Measurements from ENCODE around the gene RAB9B.
"Not testable (repeated sequence)": the region's sequence is repeated elsewhere in the genome, so short reads cannot be mapped to it uniquely, and the experiment has no call there.

The RAB9B gene

DNA sequence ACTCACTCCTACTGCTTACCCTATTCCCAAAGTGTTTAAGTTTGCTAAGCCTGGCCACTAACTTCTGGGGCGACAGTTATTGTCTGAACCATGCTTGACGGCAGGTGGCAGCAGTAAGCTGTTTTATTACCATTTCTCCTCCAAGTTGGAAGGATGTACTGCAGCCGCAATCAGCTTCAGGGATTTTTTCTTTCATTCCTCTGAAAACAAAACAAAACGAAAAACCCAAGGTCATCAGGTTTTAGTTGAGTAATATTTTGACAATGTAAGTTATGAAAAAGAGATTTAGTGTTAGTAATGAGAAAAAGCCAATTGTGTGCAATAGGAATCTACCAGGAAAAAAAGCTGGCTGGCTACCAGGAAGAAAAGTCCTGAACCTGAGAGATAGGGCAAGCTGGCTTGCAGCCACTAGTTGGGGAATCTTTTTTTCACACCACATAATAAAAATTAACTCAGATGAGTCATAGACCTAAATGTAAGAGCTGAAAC, 13.2 kb upstream of the RAB9B start:
- H3K4me1 ChIP-seq (ENCODE audit: control insufficient read depth, insufficient read depth, low read length) = peaks cover 13% of the 10 kb centered on the region
- no peak overlapping the region for H3K27ac ChIP-seq (ENCODE audit: low read depth, low read length)
- H3K36me3 ChIP-seq (ENCODE audit: control insufficient read depth, insufficient read depth, low read length) = no peaks in the 10 kb centered on the region
- H3K9ac ChIP-seq (ENCODE audit: low read length) = no peak overlapping the region
- peaks cover 21% of the 10 kb centered on the region; the same call in 1 of the 2 replicates for H3K27me3 ChIP-seq (ENCODE audit: control insufficient read depth, insufficient read depth, low read length)
- no peaks in the 10 kb centered on the region for H3K9me3 ChIP-seq (ENCODE audit: control insufficient read depth, insufficient read depth, low read depth, low read length)
- H3K4me3 ChIP-seq (ENCODE audit: low read depth, low read length) = no peak overlapping the region

DNA sequence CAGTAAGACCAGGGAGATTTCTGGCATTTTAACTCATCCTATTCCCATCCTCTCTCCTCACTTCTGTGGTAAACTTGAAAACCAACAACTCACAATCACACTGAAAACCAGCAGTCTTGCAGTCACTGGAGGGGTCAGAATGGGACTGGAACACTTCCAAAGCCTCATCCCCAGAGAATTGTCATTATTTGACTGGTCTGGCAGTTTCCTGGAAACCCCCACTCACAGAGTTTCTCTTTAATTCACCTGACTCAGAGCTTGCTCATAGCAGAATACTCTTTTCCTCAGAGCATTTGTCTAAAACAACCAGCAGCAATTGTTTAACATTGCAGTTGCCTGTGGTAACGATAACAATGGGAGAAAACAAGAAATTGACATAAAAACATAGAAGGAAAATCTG, 7.3 kb upstream of the RAB9B start:
- Histone ChIP-seq H3K4me1 (ENCODE audit: control insufficient read depth, insufficient read depth, low read length) (no peaks in the 10 kb centered on the region), H3K36me3 (ENCODE audit: control insufficient read depth, insufficient read depth, low read length) (no peaks in the 10 kb centered on the region), H3K9ac (ENCODE audit: low read length) (no peak overlapping the region), H3K27ac (ENCODE audit: low read depth, low read length) (no peak overlapping the region), H3K27me3 (ENCODE audit: control insufficient read depth, insufficient read depth, low read length) (peaks cover 51% of the 10 kb centered on the region), H3K4me3 (ENCODE audit: low read depth, low read length) (no peak overlapping the region), H3K9me3 (ENCODE audit: control insufficient read depth, insufficient read depth, low read depth, low read length) (no peaks in the 10 kb centered on the region)

DNA sequence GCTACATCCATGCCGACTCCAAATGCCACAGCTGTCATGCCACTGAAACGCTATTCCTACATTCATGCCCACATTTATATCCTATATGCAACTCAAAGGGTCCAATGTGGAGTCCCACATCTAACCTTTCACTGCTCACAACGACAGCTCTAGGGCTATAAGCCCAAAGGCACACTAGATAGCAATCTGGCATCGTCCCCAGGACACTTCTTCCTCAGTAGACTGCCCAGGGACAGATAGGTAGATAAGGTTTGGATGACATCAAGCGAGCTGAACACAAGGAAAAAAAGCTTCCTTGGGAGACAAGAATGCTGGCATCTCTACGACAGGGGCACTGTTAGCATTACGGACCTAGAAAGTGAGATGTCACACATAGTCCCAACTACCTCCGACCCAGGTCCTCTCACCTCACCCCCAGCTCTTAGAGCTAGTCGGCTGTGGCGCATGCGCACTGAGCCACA, 685 bp downstream of the RAB9B start:
- Histone ChIP-seq H3K9me3 (ENCODE audit: control insufficient read depth, insufficient read depth, low read depth, low read length) (no peaks in the 10 kb centered on the region), H3K4me1 (ENCODE audit: control insufficient read depth, insufficient read depth, low read length) (no peaks in the 10 kb centered on the region), H3K9ac (ENCODE audit: low read length) (no peak overlapping the region), H3K27ac (ENCODE audit: low read depth, low read length) (no peak overlapping the region), H3K27me3 (ENCODE audit: control insufficient read depth, insufficient read depth, low read length) (peaks cover 71% of the 10 kb centered on the region), H3K4me3 (ENCODE audit: low read depth, low read length) (peak overlapping the region; percentile 71), H3K36me3 (ENCODE audit: control insufficient read depth, insufficient read depth, low read length) (no peaks in the 10 kb centered on the region)

DNA sequence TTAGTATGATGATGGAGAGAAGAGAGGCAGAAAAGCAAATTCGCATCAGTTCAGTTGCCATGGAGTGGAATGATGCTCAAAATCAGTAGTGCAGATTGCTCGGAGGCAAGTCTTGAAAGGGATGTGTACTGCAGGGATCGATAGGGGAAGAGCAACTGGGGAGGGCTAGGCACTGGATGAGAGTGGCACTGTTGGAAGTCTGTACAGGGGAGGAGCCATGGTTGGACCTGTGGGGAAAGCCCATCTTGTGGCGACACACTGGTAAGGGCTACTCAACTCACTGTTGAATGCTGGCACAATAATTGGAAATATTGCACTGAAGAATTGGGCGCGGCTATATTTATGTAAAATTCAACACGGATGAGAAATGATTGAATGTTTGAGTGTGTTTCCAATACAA, 1.2 kb downstream of the RAB9B start:
- H3K27ac ChIP-seq (ENCODE audit: low read depth, low read length) = no peak overlapping the region
- no peak overlapping the region for H3K9ac ChIP-seq (ENCODE audit: low read length)
- H3K4me3 ChIP-seq (ENCODE audit: low read depth, low read length) = no peak overlapping the region
- no peaks in the 10 kb centered on the region for H3K36me3 ChIP-seq (ENCODE audit: control insufficient read depth, insufficient read depth, low read length)
- H3K9me3 ChIP-seq (ENCODE audit: control insufficient read depth, insufficient read depth, low read depth, low read length) = no peaks in the 10 kb centered on the region
- no peaks in the 10 kb centered on the region for H3K4me1 ChIP-seq (ENCODE audit: control insufficient read depth, insufficient read depth, low read length)
- H3K27me3 ChIP-seq (ENCODE audit: control insufficient read depth, insufficient read depth, low read length) = peaks cover 74% of the 10 kb centered on the region

DNA sequence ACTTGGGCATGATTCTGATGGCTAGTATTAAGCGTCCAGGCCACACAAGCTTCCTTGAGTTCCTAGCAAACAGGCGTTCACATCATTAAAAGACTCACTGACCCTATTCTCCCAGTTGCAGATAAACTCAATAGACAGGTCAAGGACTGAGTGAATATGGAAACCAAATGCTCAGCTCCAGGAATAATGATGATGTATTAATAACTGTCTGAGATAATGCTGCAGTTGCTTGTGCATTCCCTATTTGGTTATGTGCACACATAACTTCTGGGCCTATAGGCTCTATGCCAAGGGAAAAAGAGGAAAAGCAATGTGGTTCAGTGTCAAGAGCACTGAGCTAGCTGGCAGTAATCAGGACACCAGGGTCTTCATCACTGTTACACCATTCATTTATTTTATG, 3.5 kb downstream of the RAB9B start:
- Histone ChIP-seq H3K9ac (ENCODE audit: low read length) (no peak overlapping the region), H3K4me1 (ENCODE audit: control insufficient read depth, insufficient read depth, low read length) (no peaks in the 10 kb centered on the region), H3K9me3 (ENCODE audit: control insufficient read depth, insufficient read depth, low read depth, low read length) (no peaks in the 10 kb centered on the region), H3K4me3 (ENCODE audit: low read depth, low read length) (no peak overlapping the region), H3K27ac (ENCODE audit: low read depth, low read length) (no peak overlapping the region), H3K27me3 (ENCODE audit: control insufficient read depth, insufficient read depth, low read length) (peaks cover 73% of the 10 kb centered on the region), H3K36me3 (ENCODE audit: control insufficient read depth, insufficient read depth, low read length) (no peaks in the 10 kb centered on the region)

DNA sequence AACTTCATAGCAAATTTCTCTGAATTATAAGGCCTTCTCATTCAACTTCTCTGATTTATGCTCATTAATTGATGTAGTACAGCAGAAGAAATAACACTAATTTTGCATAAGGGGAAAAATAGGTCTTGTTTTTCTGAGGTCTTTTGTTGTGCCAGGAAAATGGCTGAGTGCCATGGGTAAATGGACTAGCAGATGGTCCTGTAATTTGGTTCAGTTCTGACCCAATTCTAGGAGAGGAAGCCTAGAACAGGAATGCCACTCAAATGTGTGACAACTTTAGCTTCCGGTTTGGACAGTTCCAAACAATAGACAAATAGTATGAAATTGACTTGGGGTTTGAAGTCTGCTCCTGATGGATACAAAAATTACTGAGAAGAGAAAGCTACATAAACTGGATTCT, 6.2 kb downstream of the RAB9B start:
- no peak overlapping the region for H3K27ac ChIP-seq (ENCODE audit: low read depth, low read length)
- H3K9me3 ChIP-seq (ENCODE audit: control insufficient read depth, insufficient read depth, low read depth, low read length) = no peaks in the 10 kb centered on the region
- no peak overlapping the region for H3K4me3 ChIP-seq (ENCODE audit: low read depth, low read length)
- H3K36me3 ChIP-seq (ENCODE audit: control insufficient read depth, insufficient read depth, low read length) = no peaks in the 10 kb centered on the region
- peaks cover 61% of the 10 kb centered on the region for H3K27me3 ChIP-seq (ENCODE audit: control insufficient read depth, insufficient read depth, low read length)
- H3K4me1 ChIP-seq (ENCODE audit: control insufficient read depth, insufficient read depth, low read length) = no peaks in the 10 kb centered on the region
- H3K9ac ChIP-seq (ENCODE audit: low read length) = no peak overlapping the region

DNA sequence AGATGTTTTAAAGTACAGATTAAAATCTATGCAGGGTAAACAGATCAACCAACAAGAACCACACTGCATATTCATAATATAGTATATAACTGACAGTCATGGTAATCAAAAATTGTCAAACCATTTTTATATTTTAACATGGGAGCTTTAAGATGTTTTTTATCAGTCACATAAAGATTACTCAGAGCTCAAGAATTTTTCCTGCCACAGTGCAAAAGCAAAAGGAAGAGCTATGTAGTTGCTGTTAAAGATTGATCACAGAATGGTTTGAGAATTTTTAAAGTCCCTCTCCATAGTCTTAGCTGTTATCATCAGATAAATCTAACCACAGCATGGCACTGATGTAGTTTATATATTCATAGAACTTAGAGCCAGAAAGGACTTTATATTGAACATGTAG, 8.5 kb downstream of the RAB9B start:
- Histone ChIP-seq H3K4me3 (ENCODE audit: low read depth, low read length) (no peak overlapping the region), H3K27ac (ENCODE audit: low read depth, low read length) (no peak overlapping the region), H3K27me3 (ENCODE audit: control insufficient read depth, insufficient read depth, low read length) (peaks cover 38% of the 10 kb centered on the region), H3K9me3 (ENCODE audit: control insufficient read depth, insufficient read depth, low read depth, low read length) (no peaks in the 10 kb centered on the region), H3K36me3 (ENCODE audit: control insufficient read depth, insufficient read depth, low read length) (no peaks in the 10 kb centered on the region), H3K9ac (ENCODE audit: low read length) (no peak overlapping the region), H3K4me1 (ENCODE audit: control insufficient read depth, insufficient read depth, low read length) (no peaks in the 10 kb centered on the region)

DNA sequence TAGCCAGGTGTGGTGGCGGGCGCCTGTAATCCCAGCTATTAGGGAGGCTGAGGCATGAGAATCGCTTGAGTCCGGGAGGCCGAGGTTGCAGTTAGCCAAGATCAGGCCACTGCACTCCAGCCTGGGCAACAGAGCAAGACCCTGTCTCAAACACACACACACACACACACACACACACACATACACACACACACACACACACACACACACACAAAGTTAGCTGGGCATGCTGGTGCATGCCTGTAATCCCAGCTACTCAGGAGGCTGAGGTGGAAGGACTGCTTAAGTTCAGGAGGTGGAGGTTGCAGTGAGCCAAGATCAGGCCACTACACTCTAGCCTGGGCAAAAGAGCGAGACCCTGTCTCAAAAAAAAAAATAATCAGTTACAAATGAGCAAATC, 11.3 kb downstream of the RAB9B start:
- not testable (repeated sequence) for H3K36me3 ChIP-seq (ENCODE audit: control insufficient read depth, insufficient read depth, low read length); H3K9ac ChIP-seq (ENCODE audit: low read length); H3K9me3 ChIP-seq (ENCODE audit: control insufficient read depth, insufficient read depth, low read depth, low read length); H3K27ac ChIP-seq (ENCODE audit: low read depth, low read length); H3K4me3 ChIP-seq (ENCODE audit: low read depth, low read length); H3K4me1 ChIP-seq (ENCODE audit: control insufficient read depth, insufficient read depth, low read length)
- H3K27me3 ChIP-seq (ENCODE audit: control insufficient read depth, insufficient read depth, low read length) = peaks cover 27% of the 10 kb centered on the region

DNA sequence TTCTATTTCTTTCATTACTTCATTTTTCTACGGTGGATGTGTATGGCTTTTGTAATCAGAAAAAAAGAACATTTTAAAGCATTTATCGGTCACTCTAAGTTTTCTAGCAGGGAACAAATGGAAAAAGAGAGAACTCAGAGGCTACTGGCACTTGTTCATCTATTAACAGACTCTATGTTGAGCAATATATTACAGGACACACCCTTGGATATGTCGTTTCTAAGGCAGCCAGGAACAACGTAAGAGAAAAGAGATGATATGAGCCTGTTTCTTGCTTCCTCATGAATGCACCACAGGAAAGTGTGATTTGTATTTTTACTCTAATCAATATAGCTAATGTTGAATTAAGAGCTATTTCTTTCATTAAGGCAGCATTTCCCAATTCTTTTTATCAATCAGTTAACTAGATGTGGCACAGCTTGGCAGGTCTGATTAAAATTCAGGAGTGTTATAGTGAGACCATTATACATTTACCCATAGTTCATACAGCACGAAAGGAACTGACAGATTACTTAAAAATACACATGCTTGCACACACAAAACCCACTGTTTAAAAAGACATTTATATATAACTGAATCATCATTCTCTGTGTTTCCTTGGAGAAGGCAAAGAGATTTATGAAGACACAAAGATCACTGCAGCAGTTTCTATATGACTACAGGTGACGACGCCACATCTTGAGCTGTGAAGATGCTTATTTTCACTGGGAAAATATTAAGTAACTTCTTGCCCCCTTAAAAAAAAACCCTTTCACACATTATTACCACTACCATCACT, 13.0 kb downstream of the RAB9B start:
- H3K4me3 ChIP-seq (ENCODE audit: low read depth, low read length) = no peak overlapping the region
- no peak overlapping the region for H3K27ac ChIP-seq (ENCODE audit: low read depth, low read length)
- no peak overlapping the region for H3K9ac ChIP-seq (ENCODE audit: low read length)
- peaks cover 12% of the 10 kb centered on the region; the same call in 1 of the 2 replicates for H3K27me3 ChIP-seq (ENCODE audit: control insufficient read depth, insufficient read depth, low read length)
- no peaks in the 10 kb centered on the region for H3K9me3 ChIP-seq (ENCODE audit: control insufficient read depth, insufficient read depth, low read depth, low read length)
- H3K36me3 ChIP-seq (ENCODE audit: control insufficient read depth, insufficient read depth, low read length) = no peaks in the 10 kb centered on the region
- no peaks in the 10 kb centered on the region for H3K4me1 ChIP-seq (ENCODE audit: control insufficient read depth, insufficient read depth, low read length)

DNA sequence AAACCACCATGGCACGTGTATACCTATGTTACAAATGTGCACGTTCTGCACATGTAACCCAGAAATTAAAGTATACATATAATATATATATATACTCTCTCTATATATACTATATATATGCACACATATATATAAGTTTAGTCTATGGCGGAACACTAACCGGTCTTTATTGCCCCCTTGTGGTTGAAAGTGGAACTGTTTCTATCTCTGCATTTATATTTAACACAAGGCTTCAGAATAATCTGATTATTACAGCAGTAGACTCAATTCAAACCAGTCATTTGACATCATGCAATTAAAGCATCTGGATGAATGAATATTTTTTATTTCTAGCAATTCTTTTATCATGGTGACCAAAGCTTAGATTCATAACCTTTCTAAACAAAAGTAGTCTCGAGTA, 14.6 kb downstream of the RAB9B start:
- Histone ChIP-seq H3K27ac (ENCODE audit: low read depth, low read length) (no peak overlapping the region), H3K9ac (ENCODE audit: low read length) (no peak overlapping the region), H3K9me3 (ENCODE audit: control insufficient read depth, insufficient read depth, low read depth, low read length) (no peaks in the 10 kb centered on the region), H3K36me3 (ENCODE audit: control insufficient read depth, insufficient read depth, low read length) (no peaks in the 10 kb centered on the region), H3K27me3 (ENCODE audit: control insufficient read depth, insufficient read depth, low read length) (peaks cover 2% of the 10 kb centered on the region; the same call in 1 of the 2 replicates), H3K4me3 (ENCODE audit: low read depth, low read length) (no peak overlapping the region), H3K4me1 (ENCODE audit: control insufficient read depth, insufficient read depth, low read length) (no peaks in the 10 kb centered on the region)

DNA sequence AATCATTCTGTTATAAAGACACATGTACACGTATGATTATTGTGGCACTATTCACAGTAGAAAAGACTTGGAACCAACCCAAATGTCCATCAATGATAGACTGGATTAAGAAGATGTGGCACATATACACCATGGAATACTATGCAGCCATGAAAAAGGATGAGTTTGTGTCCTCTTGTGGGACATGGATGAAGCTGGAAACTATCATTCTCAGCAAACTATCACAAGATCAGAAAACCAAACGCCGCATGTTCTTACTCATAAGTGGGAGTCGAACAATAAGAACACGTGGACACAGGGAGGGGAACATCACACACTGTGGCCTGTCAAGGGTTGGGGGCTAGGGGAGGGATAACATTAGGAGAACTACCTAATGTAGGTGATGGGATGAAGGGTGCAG, 15.0 kb downstream of the RAB9B start:
- not testable (repeated sequence) for H3K27ac ChIP-seq (ENCODE audit: low read depth, low read length)

More for the DNA sequence above, 15.0 kb downstream of the RAB9B start:
- H3K4me3 ChIP-seq (ENCODE audit: low read depth, low read length); H3K9me3 ChIP-seq (ENCODE audit: control insufficient read depth, insufficient read depth, low read depth, low read length); H3K4me1 ChIP-seq (ENCODE audit: control insufficient read depth, insufficient read depth, low read length); H3K9ac ChIP-seq (ENCODE audit: low read length); H3K36me3 ChIP-seq (ENCODE audit: control insufficient read depth, insufficient read depth, low read length); H3K27me3 ChIP-seq (ENCODE audit: control insufficient read depth, insufficient read depth, low read length): not testable (repeated sequence)
